Activated CD4-positive, alpha-beta memory T cell treated with anti-CD3 and anti-CD28 coated beads for 36 hours (primary cell): Measurements from ENCODE around the gene FLII. TPM values are rescaled to one million over a fixed set of nuclear protein-coding genes. Genes with fewer than 3 reads are reported as not detected.
A peak's percentile ranks its signal among the peaks of the same experiment; 100 is the strongest.
"Not testable (repeated sequence)": the region's sequence is repeated elsewhere in the genome, so short reads cannot be mapped to it uniquely, and the experiment has no call there.

Experiments used
- CTCF ChIA-PET: fragments of 350-600 bp; sonication (Branson Sonifier 250); formaldehyde crosslinking; loops from one replicate; lab custom pipeline; 2021; ENCODE audit warnings: antibody characterized with exemption, inconsistent platforms; lab: Charles Lee
- POLR2A ChIA-PET: fragments of 350-600 bp; sonication (Branson Sonifier 250); formaldehyde crosslinking; loops from one replicate; lab custom pipeline; 2021; ENCODE audit warnings: antibody characterized with exemption; lab: Charles Lee
- DNase-seq: peaks from one replicate; pipeline ENCODE4 v3.0.0-alpha.2; 2020
- H3K27ac Mint-ChIP-seq: one replicate; pipeline ENCODE4 v1.8.0; 2021; ENCODE audit warnings: mixed read lengths
- H3K27me3 Mint-ChIP-seq: one replicate; pipeline ENCODE4 v1.8.0; 2021; ENCODE audit warnings: mixed read lengths
- H3K36me3 Mint-ChIP-seq: one replicate; pipeline ENCODE4 v1.8.0; 2021; ENCODE audit warnings: mixed read lengths
- H3K4me1 Mint-ChIP-seq: one replicate; pipeline ENCODE4 v1.8.0; 2021; ENCODE audit warnings: low read depth, mixed read lengths
- H3K4me3 Mint-ChIP-seq: one replicate; pipeline ENCODE4 v1.8.0; 2021; ENCODE audit warnings: mild to moderate bottlenecking, mixed read lengths
- H3K9me3 Mint-ChIP-seq: one replicate; pipeline ENCODE4 v1.8.0; 2021; ENCODE audit warnings: mixed read lengths
- intact Hi-C: fragments of 100-400 bp; cut with micrococcal nuclease; formaldehyde crosslinking; loops from one replicate; pipeline ENCODE4 v1.15.1; 2023
- total RNA-seq, 2 experiments: library from RNA; stranded (reverse); gene quantifications; one replicate each; pipeline ENCODE4 v1.2.3, GENCODE V29; 2021

The FLII gene
- total RNA-seq: 100 to 1,000 TPM; 357 to 359 TPM

GRCh38 chr17:18258356-18259038 is at the start of gene FLII:
Gene FLII, minus strand, starts transcription at chr17:18258738. Its CDS starts 48 bp downstream, at chr17:18258690.
- ChIA-PET CTCF (interaction anchor here (0.6 to 1.6 kb wide), 2 partner anchors 10 to 105 kb away, joined by 3 to 6 read pairs; partner anchors contain the start of gene SHMT1), POLR2A (interaction anchor here (0.6 kb wide), 1 partner anchor 172 kb away, joined by 3 read pairs; no protein-coding TSS in a partner anchor)
- H3K4me1 Mint-ChIP-seq: peaks cover 43% of the 10 kb centered on the region
- intact Hi-C loops: no loop called here
- peaks cover 18% of the 10 kb centered on the region for H3K36me3 Mint-ChIP-seq
- peak within 1 kb of the TSS; percentile 96 for H3K4me3 Mint-ChIP-seq
- no peaks in the 10 kb centered on the region for H3K9me3 Mint-ChIP-seq
- H3K27ac Mint-ChIP-seq: peak within 1 kb of the TSS; percentile 84
- DNase-seq: peak; percentile 55
- no peaks in the 10 kb centered on the region for H3K27me3 Mint-ChIP-seq

DNA sequence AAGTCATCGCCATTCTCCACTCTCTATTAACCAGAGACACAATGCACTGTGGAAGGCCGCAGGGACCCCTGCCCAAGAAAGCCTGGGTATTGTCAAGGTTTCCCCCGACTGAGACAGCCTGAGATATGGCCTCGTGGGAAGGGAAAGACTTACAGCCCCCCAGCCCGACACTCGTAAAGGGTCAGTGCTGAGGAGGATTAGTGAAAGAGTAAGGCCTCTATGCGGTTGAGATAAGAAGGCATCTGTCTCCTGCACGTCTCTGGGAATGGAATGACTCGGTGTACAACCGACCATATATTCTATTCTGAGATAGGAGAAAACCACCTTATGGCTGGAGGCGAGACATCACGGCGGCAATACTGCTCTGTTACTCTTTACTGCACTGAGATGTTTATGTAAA is 44.7 kb upstream of the FLII start:
- H3K27me3 Mint-ChIP-seq, intact Hi-C loops, H3K4me1 Mint-ChIP-seq, DNase-seq, POLR2A ChIA-PET, H3K9me3 Mint-ChIP-seq, H3K4me3 Mint-ChIP-seq, CTCF ChIA-PET, H3K27ac Mint-ChIP-seq: not testable (repeated sequence)
- H3K36me3 Mint-ChIP-seq: peaks cover 50% of the 10 kb centered on the region

- ChIA-PET POLR2A (no interaction called here), CTCF (no interaction called here)
- Mint-ChIP-seq H3K4me1 (no peaks in the 10 kb centered on the region), H3K27ac (no peak overlapping the region), H3K27me3 (no peaks in the 10 kb centered on the region), H3K36me3 (peaks cover 48% of the 10 kb centered on the region), H3K4me3 (no peak overlapping the region), H3K9me3 (no peaks in the 10 kb centered on the region)
- no peak for DNase-seq
- intact Hi-C loops: no loop called here
These were observed 42.4 kb upstream of the FLII start for GRCh38 chr17:18300725-18301480.

DNA sequence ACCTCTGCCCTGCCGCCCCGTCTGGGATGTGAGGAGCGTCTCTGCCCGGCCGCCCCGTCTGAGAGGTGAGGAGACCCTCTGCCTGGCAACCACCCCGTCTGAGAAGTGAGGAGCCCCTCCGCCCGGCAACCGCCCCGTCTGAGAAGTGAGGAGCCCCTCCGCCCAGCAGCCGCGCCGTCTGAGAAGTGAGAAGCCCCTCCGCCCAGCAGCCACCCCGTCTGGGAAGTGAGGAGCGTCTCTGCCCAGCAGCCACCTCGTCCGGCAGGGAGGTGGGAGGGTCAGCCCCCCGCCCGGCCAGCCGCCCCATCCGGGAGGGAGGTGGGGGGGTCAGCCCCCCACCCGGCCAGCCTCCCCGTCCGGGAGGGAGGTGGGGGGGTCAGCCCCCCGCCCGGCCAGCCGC is 39.5 kb upstream of the FLII start:
- DNase-seq, POLR2A ChIA-PET, intact Hi-C loops, H3K27me3 Mint-ChIP-seq, H3K4me3 Mint-ChIP-seq, H3K27ac Mint-ChIP-seq, H3K4me1 Mint-ChIP-seq, H3K9me3 Mint-ChIP-seq, CTCF ChIA-PET: not testable (repeated sequence)
- peaks cover 38% of the 10 kb centered on the region for H3K36me3 Mint-ChIP-seq

DNA sequence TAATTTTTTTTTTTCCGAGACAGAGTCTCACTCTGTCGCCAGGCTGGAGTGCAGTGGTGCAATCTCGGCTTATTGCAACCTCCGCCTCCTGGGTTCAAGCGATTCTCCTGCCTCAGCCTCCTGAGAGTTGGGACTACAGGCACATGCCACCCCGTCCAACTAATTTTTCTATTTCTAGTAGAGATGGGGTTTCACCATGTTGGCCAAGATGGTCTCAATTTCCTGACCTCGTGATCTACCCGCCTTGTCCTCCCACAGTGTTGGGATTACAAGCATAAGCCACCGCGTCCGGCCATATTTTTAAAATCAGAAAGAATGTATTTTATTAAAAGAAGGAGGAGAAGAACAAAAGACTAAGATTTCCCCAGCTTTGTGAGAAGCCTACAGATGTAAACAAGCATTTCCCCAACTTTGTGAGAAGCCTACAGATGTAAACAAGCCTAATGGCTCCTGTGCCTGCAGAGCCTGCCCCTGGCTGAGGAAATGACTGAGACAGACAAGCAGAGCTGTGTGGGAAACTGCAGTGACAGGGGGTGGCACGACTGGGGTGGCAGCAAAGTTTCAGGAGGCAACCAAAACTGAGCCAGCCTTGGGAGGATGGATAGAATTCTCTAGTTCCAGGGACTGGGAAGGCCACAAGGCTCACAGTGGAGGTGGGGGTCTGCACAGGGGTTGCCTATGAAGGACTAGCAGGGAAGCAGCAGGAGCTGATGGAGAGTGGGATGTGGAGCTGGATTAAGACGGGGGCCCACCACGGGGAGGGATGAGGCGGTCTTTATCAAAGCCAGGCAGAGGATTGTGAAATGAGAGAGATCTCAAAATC is 33.4 kb upstream of the FLII start:
- CTCF ChIA-PET: no interaction called here
- Mint-ChIP-seq H3K27me3 (no peaks in the 10 kb centered on the region), H3K36me3 (peaks cover 32% of the 10 kb centered on the region), H3K27ac (no peak overlapping the region), H3K9me3 (no peaks in the 10 kb centered on the region), H3K4me3 (no peak overlapping the region), H3K4me1 (no peaks in the 10 kb centered on the region)
- no peak for DNase-seq
- intact Hi-C loops: no loop called here
- POLR2A ChIA-PET: interaction anchor here (1.0 kb wide), 1 partner anchor 17 kb away, joined by 3 read pairs; no protein-coding TSS in a partner anchor

DNA sequence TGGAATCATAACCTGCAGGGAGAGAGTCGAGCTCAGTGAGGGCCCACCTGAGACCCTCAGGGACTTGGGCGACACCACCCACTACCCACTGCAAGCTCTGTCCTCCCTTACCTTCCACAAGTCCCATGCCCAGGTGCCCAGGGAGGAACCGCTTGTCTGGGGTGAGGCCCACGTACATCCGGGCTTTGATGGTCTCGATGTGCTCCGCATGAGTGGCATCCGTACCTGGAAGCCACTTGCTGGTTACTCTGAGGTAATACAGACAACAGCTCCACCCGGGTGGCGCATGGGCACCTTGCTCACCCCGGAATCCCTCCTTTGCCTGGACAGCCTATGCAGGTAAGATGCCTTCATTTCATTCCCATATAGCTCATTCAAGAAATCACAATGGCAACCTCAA is 26.8 kb upstream of the FLII start:
- Mint-ChIP-seq H3K9me3 (no peaks in the 10 kb centered on the region), H3K36me3 (peaks cover 47% of the 10 kb centered on the region), H3K4me3 (no peak overlapping the region), H3K4me1 (no peaks in the 10 kb centered on the region), H3K27ac (no peak overlapping the region), H3K27me3 (no peaks in the 10 kb centered on the region)
- DNase-seq: no peak
- ChIA-PET CTCF (interaction anchor here (0.6 to 1.0 kb wide), 2 partner anchors 37 to 68 kb away, joined by 3 read pairs; no protein-coding TSS in a partner anchor), POLR2A (interaction anchor here (0.6 to 0.7 kb wide), 2 partner anchors 8 to 11 kb away, joined by 3 read pairs; no protein-coding TSS in a partner anchor)
- intact Hi-C loops: no loop called here

DNA sequence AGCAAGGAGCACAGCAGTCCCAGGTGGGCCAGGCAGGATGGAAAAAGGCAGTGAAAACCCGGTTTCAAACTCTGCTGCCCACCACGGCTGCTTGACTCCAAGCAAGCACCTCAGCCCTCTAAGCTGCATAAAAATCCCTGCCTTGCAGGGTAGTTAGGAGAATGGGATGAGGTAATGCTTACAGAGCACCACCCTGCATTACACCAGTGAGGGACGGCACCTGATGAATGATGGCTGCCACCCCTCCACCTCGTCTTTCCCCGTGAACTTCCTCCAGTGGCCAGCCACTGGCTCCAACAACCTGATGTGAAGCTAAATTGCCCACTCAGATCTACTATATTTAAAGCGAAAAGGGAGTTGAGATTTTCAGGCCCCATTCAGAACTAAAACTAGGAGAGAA is 23.2 kb upstream of the FLII start:
- peaks cover 47% of the 10 kb centered on the region for H3K36me3 Mint-ChIP-seq
- no peaks in the 10 kb centered on the region for H3K27me3 Mint-ChIP-seq
- H3K9me3 Mint-ChIP-seq: no peaks in the 10 kb centered on the region
- H3K4me1 Mint-ChIP-seq: no peaks in the 10 kb centered on the region
- no peak overlapping the region for H3K4me3 Mint-ChIP-seq
- ChIA-PET POLR2A (no interaction called here), CTCF (no interaction called here)
- intact Hi-C loops: no loop called here
- no peak for DNase-seq
- H3K27ac Mint-ChIP-seq: no peak overlapping the region

GRCh38 chr17:18280766-18281371 is 22.3 kb upstream of the FLII start:
- Mint-ChIP-seq H3K9me3 (no peaks in the 10 kb centered on the region), H3K4me3 (no peak overlapping the region), H3K27me3 (no peaks in the 10 kb centered on the region), H3K36me3 (peaks cover 49% of the 10 kb centered on the region), H3K27ac (no peak overlapping the region), H3K4me1 (no peaks in the 10 kb centered on the region)
- CTCF ChIA-PET: no interaction called here
- no peak for DNase-seq
- POLR2A ChIA-PET: no interaction called here
- intact Hi-C loops: no loop called here

DNA sequence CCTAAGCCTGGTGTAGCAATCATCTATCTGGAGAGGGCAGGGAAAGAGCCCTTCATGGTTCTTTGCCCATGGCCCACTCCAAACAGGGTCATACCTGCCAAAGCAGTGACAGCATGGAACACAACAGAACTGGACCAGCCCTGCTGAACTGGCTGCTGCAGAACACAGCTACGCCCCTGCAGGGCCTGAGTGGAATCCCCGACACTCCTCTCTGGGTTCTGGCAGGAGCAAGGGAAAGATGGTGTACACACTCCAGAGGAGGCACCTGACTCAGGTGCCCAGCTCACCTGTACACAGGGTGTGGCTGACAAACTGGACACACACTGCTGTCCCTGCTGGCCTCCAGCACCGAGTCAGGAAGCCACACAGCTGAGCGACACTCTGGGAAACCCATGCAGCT is 21.7 kb upstream of the FLII start:
- intact Hi-C loops: no loop called here
- DNase-seq: no peak
- H3K27me3 Mint-ChIP-seq: no peaks in the 10 kb centered on the region
- H3K27ac Mint-ChIP-seq: no peak overlapping the region
- H3K4me1 Mint-ChIP-seq: no peaks in the 10 kb centered on the region
- peaks cover 45% of the 10 kb centered on the region for H3K36me3 Mint-ChIP-seq
- no peak overlapping the region for H3K4me3 Mint-ChIP-seq
- ChIA-PET POLR2A (no interaction called here), CTCF (no interaction called here)
- H3K9me3 Mint-ChIP-seq: no peaks in the 10 kb centered on the region

DNA sequence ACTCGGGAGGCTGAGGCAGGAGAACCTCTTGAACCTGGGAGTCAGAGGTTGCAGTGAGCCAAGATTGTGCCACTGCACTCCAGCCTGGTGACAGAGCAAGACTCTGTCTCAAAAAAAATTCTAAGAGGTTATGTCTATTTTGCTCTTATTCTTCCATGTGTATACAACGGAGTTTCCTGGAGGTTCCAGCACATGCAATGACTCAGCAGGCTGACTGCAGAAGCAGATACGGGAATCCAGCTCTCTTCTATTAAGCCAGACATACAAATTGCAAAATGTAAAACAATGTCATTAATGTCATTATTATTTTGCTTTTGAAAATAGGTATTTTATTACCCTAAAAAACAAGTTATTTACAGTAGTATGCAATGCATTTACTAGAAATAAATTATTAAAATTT is 20.3 kb upstream of the FLII start:
- POLR2A ChIA-PET: no interaction called here
- no peaks in the 10 kb centered on the region for H3K9me3 Mint-ChIP-seq
- H3K4me1 Mint-ChIP-seq: no peaks in the 10 kb centered on the region
- peaks cover 38% of the 10 kb centered on the region for H3K36me3 Mint-ChIP-seq
- DNase-seq: no peak
- intact Hi-C loops: no loop called here
- no peaks in the 10 kb centered on the region for H3K27me3 Mint-ChIP-seq
- no peak overlapping the region for H3K4me3 Mint-ChIP-seq
- CTCF ChIA-PET: no interaction called here
- no peak overlapping the region for H3K27ac Mint-ChIP-seq

- no peak for DNase-seq
- ChIA-PET CTCF (no interaction called here), POLR2A (no interaction called here)
- Mint-ChIP-seq H3K27ac (no peak overlapping the region), H3K4me1 (no peaks in the 10 kb centered on the region), H3K9me3 (no peaks in the 10 kb centered on the region), H3K27me3 (no peaks in the 10 kb centered on the region), H3K4me3 (no peak overlapping the region), H3K36me3 (peaks cover 24% of the 10 kb centered on the region)
- intact Hi-C loops: no loop called here
These were observed 18.5 kb upstream of the FLII start for GRCh38 chr17:18277076-18277475.
